Stimulated activated CD4-positive, alpha-beta T cell treated with anti-CD3 and anti-CD28 coated beads, Interleukin-4, amount 100 ng/mL, for 24 hours (primary cell): ENCODE measurements around the gene ZNF629.

ENCODE experiments used
- DNase-seq: peaks from one replicate; pipeline ENCODE4 v3.0.0-alpha.2; 2020

The ZNF629 gene

GRCh38 chr16:30785126-30786106, 1.6 kb downstream of the ZNF629 start:
- no peak for DNase-seq

DNA sequence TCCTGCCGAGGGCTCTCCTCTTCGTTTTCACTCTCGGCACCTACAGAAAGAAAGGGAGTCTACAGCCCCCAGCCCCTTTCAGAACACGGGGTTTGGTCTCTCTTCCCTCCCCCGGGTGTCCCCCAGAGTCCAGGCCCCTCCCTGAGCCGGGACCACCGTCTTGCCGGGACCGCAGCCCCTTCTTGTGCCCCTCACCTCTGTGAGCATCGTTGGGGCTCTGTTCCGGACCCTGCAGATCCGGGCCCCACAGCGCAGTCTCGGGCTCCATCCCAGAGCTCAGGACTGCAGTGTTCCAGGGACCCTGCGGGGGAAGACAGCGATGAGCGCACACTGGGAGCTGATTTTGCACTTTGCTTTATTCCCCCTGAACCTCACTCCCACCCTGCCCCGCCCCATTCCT, 2.8 kb downstream of the ZNF629 start:
- no peak for DNase-seq

DNA sequence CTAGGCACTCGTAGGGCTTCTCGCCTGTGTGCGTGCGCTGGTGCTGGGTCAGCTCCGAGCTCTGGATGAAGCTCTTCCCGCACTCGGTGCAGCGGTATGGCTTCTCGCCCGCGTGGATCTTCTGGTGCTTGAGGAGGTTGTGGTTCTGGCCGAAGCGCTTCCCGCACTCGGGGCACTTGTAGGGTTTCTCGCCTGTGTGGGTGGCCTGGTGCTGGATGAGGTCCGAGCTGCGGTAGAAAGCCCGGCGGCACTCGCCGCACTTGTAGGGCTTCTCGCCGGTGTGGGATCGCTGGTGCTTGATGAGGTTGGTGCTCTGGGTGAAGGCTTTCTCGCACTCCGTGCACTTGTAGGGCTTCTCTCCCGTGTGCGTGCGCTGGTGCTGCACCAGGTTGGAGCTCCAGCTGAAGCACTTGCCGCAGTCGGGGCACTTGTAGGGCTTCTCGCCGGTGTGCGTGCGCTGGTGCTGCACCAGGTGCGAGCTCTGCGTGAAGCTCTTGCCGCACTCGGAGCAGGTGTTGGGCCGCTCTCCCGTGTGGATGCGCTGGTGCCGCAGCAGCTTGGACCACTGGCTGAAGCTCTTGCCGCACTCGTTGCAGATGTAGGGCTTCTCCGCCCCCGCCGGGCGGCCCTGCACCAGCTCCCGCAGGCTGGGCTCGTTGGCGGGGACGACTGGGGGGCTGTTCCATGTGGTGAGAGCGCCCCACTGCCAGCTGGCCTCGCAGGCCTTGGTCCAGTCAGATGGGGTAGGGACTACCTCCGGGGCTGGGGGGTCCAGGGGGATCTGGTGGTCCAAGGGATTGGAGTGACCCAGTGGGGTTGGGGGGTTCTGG, 3.5 kb downstream of the ZNF629 start:
- no peak for DNase-seq

DNA sequence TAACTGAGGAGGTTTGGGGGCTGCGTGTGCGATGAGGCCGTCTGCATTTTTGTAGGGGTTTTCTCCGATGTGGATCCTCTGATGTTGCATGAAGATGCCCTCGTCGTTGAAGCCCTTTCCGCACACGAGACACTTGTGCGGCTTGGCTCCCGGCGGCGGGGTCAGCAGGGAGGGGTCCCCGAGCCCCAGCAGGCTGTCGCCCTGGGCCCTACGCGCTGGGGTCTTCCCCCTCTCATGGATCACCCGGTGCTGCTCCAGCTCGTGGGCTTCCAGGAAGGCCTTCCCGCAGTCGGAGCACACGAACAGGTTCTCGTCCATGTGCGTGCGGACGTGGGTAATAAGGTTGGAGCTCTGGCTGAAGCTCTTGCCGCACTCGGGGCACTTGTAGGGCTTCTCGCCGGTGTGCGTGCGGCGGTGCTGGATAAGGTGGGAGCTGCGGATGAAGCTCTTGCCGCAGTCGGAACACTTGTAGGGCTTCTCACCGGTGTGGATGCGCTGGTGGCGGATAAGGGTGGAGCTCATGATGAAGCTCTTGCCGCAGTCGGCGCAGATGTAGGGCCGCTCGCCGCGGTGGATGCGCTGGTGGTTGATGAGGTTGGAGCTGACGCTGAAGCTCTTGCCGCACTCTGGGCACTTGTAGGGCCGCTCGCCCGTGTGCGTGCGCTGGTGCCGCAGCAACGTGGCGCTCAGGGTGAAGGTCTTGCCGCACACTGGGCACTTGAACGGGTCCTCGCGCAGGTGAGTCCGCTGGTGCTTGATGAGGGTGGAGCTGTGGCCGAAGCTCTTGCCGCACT, 4.3 kb downstream of the ZNF629 start:
- no peak for DNase-seq

DNA sequence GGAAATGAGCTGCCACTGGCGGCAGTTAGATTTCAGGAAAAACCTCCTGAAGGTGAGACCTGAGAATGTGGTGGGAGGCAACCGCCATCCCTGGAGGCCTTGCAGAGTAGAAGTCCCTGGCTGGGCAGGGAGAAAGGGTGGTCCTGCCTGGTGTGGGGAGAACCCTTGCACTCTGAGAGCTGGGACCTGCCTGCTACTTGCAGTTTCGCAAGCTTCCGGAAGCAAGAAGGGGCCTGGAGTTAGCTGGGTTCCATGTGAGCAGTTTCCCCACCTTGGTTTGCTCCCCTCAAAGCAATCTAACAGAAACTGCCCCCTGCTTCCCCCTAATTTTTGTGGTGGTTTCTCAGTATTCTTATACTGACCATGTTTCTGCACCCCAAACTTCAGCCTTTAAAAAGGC, 6.5 kb downstream of the ZNF629 start:
- no peak for DNase-seq

- DNase-seq = no peak
These were observed 7.0 kb downstream of the ZNF629 start for GRCh38 chr16:30780021-30780420.

DNA sequence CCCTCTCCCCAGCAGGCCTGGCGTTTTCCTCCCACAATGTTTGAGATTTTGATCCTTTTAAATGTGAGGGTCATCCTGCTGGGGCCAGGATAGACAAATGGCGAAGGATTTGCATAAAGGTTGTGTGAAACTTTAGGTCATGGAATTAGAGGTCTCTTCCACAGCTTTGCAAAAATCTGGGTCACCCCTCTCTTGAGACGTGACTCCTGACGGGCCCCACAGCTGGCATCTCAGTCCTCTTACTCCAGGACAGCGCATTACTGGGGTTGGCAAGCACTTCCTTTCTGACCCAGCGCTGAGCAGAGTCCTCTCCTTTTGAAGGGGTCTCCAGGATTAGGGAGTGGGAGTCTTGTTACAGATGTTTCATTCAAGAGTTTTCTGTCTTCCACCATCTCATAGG, 7.4 kb downstream of the ZNF629 start:
- DNase-seq = no peak

GRCh38 chr16:30778549-30779244, 8.3 kb downstream of the ZNF629 start:
- DNase-seq = no peak

DNA sequence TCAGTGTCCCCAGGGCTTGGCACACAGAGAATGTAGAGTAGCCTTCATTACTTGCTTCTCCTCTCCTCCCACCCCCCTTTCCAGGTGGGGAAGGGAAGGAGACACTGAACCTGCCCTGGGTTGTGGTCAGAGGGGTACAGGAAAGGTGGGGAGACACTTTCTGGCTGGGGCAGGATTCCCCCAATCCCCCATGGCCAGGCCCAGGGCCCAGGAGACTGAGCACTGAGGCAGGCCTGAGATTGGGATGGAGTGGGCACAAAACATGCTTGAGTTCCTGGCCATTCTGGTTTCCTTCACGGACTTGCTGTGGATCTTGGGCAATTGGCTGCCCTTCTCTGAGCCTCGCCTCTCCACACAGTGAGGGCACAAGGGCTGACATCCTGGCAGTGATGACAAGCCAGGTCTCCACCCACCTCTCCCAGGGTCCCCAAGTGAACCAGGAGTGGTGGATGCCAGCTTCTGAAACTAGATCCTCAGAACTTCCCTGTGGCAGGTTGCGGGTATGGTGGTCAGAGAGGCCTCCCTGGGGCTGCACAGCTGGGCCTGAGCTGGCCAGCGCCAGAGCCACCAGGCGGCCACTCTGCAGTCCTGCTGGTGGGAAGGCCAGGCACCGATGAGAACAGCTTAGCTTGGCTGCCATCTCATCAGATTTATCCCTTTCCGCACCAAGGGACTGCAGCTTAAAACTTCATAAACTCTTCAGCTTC, 9.3 kb downstream of the ZNF629 start:
- no peak for DNase-seq

DNA sequence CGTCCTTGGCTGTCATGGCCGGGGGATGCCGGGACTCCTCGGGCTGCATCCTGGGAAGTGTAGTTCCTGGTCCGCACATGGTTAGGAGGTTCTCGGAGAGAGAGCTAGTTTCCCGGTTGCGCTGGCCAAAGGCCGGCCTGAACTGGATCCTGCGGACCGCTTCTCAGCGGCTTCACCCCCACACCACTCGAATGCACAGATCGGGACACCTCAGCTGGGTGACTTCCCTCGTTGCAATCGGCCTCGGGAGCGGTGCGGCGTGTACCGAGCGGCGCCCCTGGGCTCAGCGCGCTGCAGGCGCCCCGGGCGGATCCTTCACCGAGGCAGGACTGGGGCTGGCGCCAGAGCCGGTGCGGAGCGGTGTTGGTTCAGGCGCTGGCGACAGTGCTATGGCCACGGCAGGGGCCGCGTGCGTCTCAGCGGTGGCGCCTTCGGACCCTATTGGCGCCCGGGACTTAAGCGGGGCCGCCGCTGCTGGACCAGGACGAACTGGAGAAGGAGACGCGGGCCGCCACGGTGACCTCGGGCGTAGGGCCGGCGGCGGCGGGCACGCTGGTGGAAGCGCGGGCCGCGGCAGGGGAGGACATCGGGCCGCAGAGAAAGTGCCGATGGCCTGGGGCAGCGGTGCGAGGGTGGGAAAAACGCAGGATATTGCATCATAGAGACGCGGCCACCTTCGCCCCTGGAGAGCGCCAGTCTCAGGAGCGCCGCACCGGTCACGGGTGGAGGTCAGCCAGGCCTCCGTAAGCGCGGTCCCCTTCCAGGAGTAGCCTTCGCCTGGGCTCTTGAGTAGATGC, 11.4 kb downstream of the ZNF629 start:
- peak; percentile 75 for DNase-seq

- no peak for DNase-seq
These were observed 11.9 kb downstream of the ZNF629 start for GRCh38 chr16:30775131-30775391.

DNA sequence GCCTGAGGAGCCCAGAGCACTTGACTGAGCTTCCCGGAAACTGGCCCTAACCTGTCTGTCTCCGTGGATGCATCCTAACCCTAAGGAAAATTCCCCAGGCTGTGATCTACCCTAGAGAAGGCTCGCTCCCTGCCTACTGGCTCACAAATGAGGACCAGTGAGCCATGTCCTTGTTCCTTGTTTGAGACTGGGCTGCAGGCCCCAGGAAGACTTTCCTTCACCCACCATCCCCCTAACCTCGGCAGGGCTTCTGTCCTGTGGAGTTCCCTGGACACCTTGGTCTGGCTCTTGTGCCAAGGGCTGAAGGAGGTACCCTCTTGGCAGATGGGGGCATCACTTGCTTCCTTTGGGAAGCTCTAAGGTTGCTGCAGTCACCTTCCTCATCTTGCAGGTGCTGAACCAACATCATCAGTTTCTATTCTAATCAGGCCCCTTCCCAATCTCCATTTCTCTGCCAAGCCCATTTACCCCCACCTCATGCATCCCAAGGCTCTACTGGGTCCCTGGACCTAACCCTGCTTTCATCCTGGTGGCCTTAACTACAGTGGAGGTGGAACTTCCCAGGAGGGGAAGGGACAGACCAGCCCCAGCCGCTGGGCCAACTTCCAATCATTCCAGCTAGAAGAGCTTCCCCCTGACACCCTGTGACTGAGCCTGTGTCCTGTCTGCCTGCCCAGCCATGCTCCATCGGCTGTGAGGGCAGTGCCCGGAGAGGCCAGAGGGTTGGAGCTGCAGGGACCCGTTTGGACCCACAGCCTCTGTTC, 12.5 kb downstream of the ZNF629 start:
- DNase-seq = no peak

GRCh38 chr16:30773826-30774225, 13.2 kb downstream of the ZNF629 start:
- DNase-seq = no peak

DNA sequence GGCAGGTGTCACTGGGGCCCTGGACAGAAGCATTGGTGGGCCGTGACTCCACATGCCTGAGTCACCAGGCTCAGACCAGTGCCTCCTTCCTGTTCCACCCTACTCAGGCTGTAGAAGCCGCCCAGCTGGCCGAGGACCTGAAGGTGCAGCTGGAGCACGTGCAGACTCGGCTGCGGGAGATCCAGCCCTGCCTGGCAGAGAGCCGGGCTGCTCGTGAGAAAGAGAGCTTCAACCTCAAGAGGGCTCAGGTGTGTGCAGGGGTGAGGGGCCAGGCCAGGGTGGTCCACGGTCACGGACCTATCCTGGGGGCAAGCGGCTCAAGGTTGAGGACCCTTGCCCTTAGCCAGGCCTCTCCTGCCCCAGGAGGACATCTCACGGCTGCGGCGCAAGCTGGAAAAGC, 15.3 kb downstream of the ZNF629 start:
- no peak for DNase-seq

DNA sequence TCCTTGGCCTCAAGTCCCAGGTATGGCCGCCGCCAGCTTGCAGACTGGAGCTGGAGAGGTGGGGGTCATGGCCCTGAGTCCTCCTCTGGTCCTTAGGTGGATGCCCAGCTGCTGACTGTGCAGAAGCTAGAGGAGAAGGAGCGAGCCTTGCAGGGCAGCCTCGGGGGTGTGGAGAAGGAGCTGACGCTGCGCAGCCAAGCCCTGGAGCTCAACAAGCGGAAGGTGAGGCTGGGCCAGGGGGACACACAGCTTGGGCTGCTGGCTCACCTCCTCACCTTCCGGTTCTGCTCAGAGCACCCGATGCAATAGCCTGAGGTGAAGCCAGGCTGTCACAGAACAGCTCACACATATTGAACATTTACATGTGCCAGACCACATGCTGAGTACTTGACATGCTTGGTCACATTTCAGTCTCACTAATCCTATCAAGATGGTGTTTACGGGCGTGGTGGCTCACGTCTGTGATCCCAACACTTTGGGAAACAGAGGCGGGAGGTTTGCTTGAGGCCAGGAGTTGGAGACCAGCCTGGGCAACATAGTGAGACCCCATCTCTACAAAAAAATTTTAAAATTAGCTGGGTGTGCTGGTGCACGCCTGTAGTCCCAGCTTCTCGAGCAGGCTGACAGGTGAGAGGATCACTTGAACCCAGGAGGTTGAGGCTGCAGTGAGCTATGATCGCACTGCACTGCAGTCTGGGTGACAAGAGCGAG, 17.5 kb downstream of the ZNF629 start:
- DNase-seq = no peak

DNA sequence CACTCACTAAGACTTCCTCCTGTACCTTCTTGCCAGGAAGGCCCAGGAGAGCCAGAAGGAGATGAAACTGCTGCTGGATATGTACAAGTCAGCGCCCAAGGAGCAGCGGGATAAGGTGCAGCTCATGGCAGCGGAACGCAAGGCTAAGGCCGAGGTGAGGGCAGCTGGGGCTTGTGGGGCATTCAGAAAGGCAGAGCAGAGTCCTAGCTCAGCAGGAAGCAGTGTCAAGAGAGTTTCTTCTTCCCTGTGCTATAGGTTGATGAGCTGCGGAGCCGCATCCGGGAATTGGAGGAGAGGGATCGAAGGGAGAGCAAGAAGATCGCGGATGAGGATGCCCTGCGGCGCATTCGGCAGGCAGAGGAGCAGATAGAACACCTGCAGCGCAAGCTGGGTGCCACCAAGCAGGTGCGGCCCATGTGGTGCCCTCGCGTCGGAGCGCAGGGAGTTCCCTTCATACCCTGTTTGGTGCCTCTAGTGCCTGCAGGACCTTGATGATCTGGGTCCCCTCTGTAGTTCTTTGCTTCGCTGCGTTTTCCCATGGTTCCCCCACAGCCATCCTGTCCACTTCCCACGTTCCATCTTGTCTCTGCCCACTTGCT, 18.3 kb downstream of the ZNF629 start:
- no peak for DNase-seq

DNA sequence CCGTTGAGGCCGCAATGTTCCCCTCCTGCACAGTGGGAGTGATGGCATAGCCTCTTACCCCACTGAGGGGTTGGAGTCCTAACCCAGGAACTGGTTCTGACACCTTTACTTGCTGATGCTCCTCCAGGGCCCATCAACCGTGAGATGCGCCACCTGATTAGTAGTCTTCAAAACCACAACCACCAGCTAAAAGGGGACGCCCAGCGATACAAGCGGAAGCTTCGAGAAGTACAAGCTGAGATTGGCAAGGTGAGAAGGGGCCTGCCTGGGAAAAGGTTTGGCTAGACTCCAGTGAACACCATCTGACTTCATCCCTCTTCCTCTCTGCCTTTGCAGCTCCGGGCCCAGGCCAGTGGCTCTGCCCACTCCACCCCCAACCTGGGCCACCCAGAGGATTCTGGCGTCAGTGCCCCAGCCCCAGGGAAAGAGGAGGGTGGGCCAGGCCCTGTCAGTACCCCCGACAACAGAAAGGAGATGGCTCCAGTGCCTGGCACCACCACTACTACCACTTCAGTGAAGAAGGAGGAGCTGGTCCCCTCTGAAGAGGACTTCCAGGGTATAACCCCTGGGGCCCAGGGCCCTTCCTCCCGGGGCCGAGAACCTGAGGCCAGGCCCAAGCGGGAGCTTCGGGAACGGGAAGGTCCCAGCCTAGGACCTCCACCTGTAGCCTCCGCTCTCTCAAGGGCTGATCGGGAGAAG, 19.1 kb downstream of the ZNF629 start:
- DNase-seq = no peak

GRCh38 chr16:30766933-30767284, 20.1 kb downstream of the ZNF629 start:
- no peak for DNase-seq
